HCT116 (cell line): ENCODE results near the gene ACACB. TPM values are rescaled to one million over a fixed set of nuclear protein-coding genes. Genes with fewer than 3 reads are reported as not detected.

Experiments
- ATAC-seq: fragments of 200-7000 bp; cut with Tn5 transposase; 2 replicates; pipeline ENCODE4 v1.9.1; 2020; ENCODE audit warnings: mild to moderate bottlenecking, moderate library complexity
- BruUV-seq: library from RNA; stranded (reverse); fragments of 400-500 nt; replicated peaks from 2 replicates; lab custom pipeline; 2021; lab: Mats Ljungman, UMichigan
- CTCF ChIA-PET: fragments of 300-600 bp; sonication (Branson Sonifier 250); formaldehyde crosslinking; loops from one replicate; lab custom pipeline; 2021; ENCODE audit warnings: antibody characterized with exemption; lab: Charles Lee
- POLR2A ChIA-PET: fragments of 300-600, 350-600 bp; sonication (Branson Sonifier 250); formaldehyde crosslinking; loops from one replicate; lab custom pipeline; 2021; ENCODE audit warnings: antibody characterized with exemption; lab: Charles Lee
- RAD21 ChIA-PET, 2 experiments: fragments of 300-600 bp; sonication (Branson Sonifier 250); formaldehyde crosslinking; loops; one replicate each; lab custom pipeline; 2023; ENCODE audit warnings: low total read pairs in 2 of 2; ENCODE audit not compliant: uncharacterized antibody in 2 of 2, unreplicated experiment in 2 of 2, low non-redundant PET in 1 of 2; lab: Charles Lee
- DNase-seq: peaks from one replicate; pipeline ENCODE4 v3.0.0-alpha.2; 2010; ENCODE audit warnings: low read depth, low spot score
- H2AFZ ChIP-seq: fragments of 200-600 bp; shearing (Covaris generic), sonication (generic); 2 replicates; pipeline ENCODE4 v1.6.1; 2017; ENCODE audit warnings: low read depth, mixed run types, mixed read lengths, antibody characterized with exemption, low read length; ENCODE audit not compliant: poor library complexity, severe bottlenecking
- H3K27ac ChIP-seq: 2 replicates; pipeline ENCODE4 v1.5.1; 2012; ENCODE audit warnings: low read depth, low read length
- H3K27me3 ChIP-seq: fragments of 200-600 bp; sonication (generic); 2 replicates; pipeline ENCODE4 v1.6.1; 2016; ENCODE audit warnings: mixed run types, low read length, mixed read lengths; ENCODE audit not compliant: insufficient read depth
- H3K36me3 ChIP-seq, 2 experiments: fragments of 200-500 bp in 1 of 2; fragments of 200-600 bp in 1 of 2; sonication (Bioruptor generic) in 1 of 2; sonication (generic) in 1 of 2; 2 replicates each; pipeline versions ENCODE4 v1.5.1 to v1.6.1; 2014 to 2016; ENCODE audit warnings: low read length in 2 of 2, inconsistent platforms in 1 of 2, mixed read lengths in 1 of 2, mixed run types in 1 of 2; ENCODE audit not compliant: insufficient read depth in 2 of 2, control insufficient read depth in 1 of 2
- H3K4me1 ChIP-seq, 2 experiments: fragments of 200-600 bp in 1 of 2; sonication (generic) in 1 of 2; 2 replicates each; pipeline versions ENCODE4 v1.5.1 to v1.6.1; 2012 to 2017; ENCODE audit warnings: low read length in 2 of 2, inconsistent platforms in 1 of 2, mild to moderate bottlenecking in 1 of 2, mixed read lengths in 1 of 2, mixed run types in 1 of 2, moderate library complexity in 1 of 2; ENCODE audit not compliant: insufficient read depth in 2 of 2, control insufficient read depth in 1 of 2
- H3K4me2 ChIP-seq: fragments of 200-600 bp; sonication (generic); 2 replicates; pipeline ENCODE4 v1.6.1; 2017; ENCODE audit warnings: mixed run types, low read length, mixed read lengths
- H3K4me3 ChIP-seq, 2 experiments: fragments of 200-600 bp in 1 of 2; sonication (generic) in 1 of 2; replicated peaks in 1 of 2; 2 replicates each; pipeline ENCODE4 v1.5.1; 2011 to 2016; ENCODE audit warnings: low read length in 2 of 2, control low read depth in 1 of 2, low read depth in 1 of 2, mild to moderate bottlenecking in 1 of 2, mixed read lengths in 1 of 2, mixed run types in 1 of 2
- H3K79me2 ChIP-seq: fragments of 200-600 bp; sonication (generic); 2 replicates; pipeline ENCODE4 v1.6.1; 2017; ENCODE audit warnings: mild to moderate bottlenecking, mixed run types, low read length, moderate library complexity, mixed read lengths; ENCODE audit not compliant: insufficient read depth
- H3K9ac ChIP-seq: fragments of 200-600 bp; sonication (generic); 2 replicates; pipeline ENCODE4 v1.6.1; 2016; ENCODE audit warnings: low read length, mixed read lengths
- H3K9me2 ChIP-seq: fragments of 200-600 bp; sonication (generic), shearing (Covaris generic); 2 replicates; pipeline ENCODE4 v1.6.1; 2017; ENCODE audit warnings: mixed run types, mild to moderate bottlenecking, moderate library complexity; ENCODE audit not compliant: insufficient read depth
- H3K9me3 ChIP-seq, 2 experiments: fragments of 200-500 bp in 1 of 2; fragments of 200-600 bp in 1 of 2; sonication (Bioruptor generic) in 1 of 2; sonication (generic) in 1 of 2; 2 replicates each; pipeline ENCODE4 v1.6.1; 2014 to 2017; ENCODE audit warnings: low read length in 2 of 2, mixed read lengths in 2 of 2, inconsistent platforms in 1 of 2, low read depth in 1 of 2, mild to moderate bottlenecking in 1 of 2, mixed run types in 1 of 2, moderate library complexity in 1 of 2; ENCODE audit not compliant: control insufficient read depth in 1 of 2, insufficient read depth in 1 of 2
- H4K20me1 ChIP-seq: fragments of 200-600 bp; sonication (generic), shearing (Covaris generic); 2 replicates; pipeline ENCODE4 v1.6.1; 2017; ENCODE audit warnings: mixed run types, mild to moderate bottlenecking, moderate library complexity; ENCODE audit not compliant: insufficient read depth
- EGR1 ChIP-seq: IDR thresholded peaks from 2 replicates; pipeline ENCODE4 v1.6.1; 2012; ENCODE audit warnings: low read depth
- EZH2 ChIP-seq: fragments of 200-600 bp; sonication (generic); IDR thresholded peaks from 2 replicates; pipeline ENCODE4 v1.6.1; 2017; ENCODE audit warnings: antibody characterized with exemption, mixed run types
- FOSL1 ChIP-seq: IDR thresholded peaks from 2 replicates; pipeline ENCODE4 v1.6.1; 2012; ENCODE audit warnings: low read depth
- POLR2A ChIP-seq: IDR thresholded peaks from 2 replicates; pipeline ENCODE4 v1.7.0; 2011; ENCODE audit warnings: borderline replicate concordance; ENCODE audit not compliant: insufficient read depth, insufficient read length; ENCODE audit errors: extremely low read depth
- RAD21 ChIP-seq: IDR thresholded peaks from 2 replicates; pipeline ENCODE4 v1.6.1; 2012; ENCODE audit warnings: low read depth, mild to moderate bottlenecking
- REST ChIP-seq: IDR thresholded peaks from 2 replicates; pipeline ENCODE4 v1.6.1; 2012; ENCODE audit warnings: low read depth
- SIN3A ChIP-seq: IDR thresholded peaks from 2 replicates; pipeline ENCODE4 v1.6.1; 2012; ENCODE audit warnings: low read depth
- SRF ChIP-seq: IDR thresholded peaks from 2 replicates; pipeline ENCODE4 v1.6.1; 2012; ENCODE audit warnings: low read depth
- YY1 ChIP-seq: IDR thresholded peaks from 2 replicates; pipeline ENCODE4 v1.6.1; 2011; ENCODE audit warnings: low read length, low read depth, moderate library complexity, mild to moderate bottlenecking; ENCODE audit not compliant: insufficient replicate concordance; ENCODE audit errors: extremely low read depth
- ZFX ChIP-seq: fragments of 450-650 bp; IDR thresholded peaks from 2 replicates; pipeline ENCODE4 v1.6.1; 2017
- intact Hi-C: fragments of 100-400 bp; cut with micrococcal nuclease; formaldehyde crosslinking; loops from 2 replicates; pipeline ENCODE4 v1.10.0; 2022
- total RNA-seq: library from RNA; stranded (reverse); gene quantifications from one replicate; pipeline ENCODE4 v1.2.1, GENCODE V29; 2021; ENCODE audit not compliant: unreplicated experiment
- TF ChIP-seq, protein P1 (sequence below): IDR thresholded peaks from 2 replicates; pipeline ENCODE4 v1.6.1; 2011; ENCODE audit warnings: mild to moderate bottlenecking, low read length, moderate library complexity; ENCODE audit not compliant: insufficient replicate concordance; ENCODE audit errors: extremely low read depth

The ACACB gene
- total RNA-seq, 1 experiment from 2014 or later: 11.1 TPM

GRCh38 chr12:109240365-109240764, 124.0 kb downstream of the ACACB start:
- intact Hi-C loops: no loop called here
- POLR2A ChIA-PET: no interaction called here

More at GRCh38 chr12:109240365-109240764, 124.0 kb downstream of the ACACB start:
- no peak for ATAC-seq
- Histone ChIP-seq H3K9me3 (no peaks in the 10 kb centered on the region), H3K36me3 (0 out of 4 replicates have a peak, but pooled peaks cover 0 to 2% of the 10 kb centered on the region in 2 experiments), H3K27ac (no peak overlapping the region), H3K4me1 (no peaks in the 10 kb centered on the region), H3K4me2 (no peak overlapping the region), H4K20me1 (no peaks in the 10 kb centered on the region), H3K27me3 (no peaks in the 10 kb centered on the region), H3K79me2 (no peaks in the 10 kb centered on the region), H3K9ac (no peak overlapping the region), H2AFZ (no peak overlapping the region), H3K9me2 (no peaks in the 10 kb centered on the region), H3K4me3 (no peak overlapping the region)
- TF ChIP-seq EZH2 (no peak), POLR2A (no peak), SRF (no peak), SIN3A (no peak), REST (no peak), EGR1 (no peak), FOSL1 (no peak), RAD21 (no peak), ZFX (no peak), YY1 (no peak)
- TF ChIP-seq, protein P1, sequence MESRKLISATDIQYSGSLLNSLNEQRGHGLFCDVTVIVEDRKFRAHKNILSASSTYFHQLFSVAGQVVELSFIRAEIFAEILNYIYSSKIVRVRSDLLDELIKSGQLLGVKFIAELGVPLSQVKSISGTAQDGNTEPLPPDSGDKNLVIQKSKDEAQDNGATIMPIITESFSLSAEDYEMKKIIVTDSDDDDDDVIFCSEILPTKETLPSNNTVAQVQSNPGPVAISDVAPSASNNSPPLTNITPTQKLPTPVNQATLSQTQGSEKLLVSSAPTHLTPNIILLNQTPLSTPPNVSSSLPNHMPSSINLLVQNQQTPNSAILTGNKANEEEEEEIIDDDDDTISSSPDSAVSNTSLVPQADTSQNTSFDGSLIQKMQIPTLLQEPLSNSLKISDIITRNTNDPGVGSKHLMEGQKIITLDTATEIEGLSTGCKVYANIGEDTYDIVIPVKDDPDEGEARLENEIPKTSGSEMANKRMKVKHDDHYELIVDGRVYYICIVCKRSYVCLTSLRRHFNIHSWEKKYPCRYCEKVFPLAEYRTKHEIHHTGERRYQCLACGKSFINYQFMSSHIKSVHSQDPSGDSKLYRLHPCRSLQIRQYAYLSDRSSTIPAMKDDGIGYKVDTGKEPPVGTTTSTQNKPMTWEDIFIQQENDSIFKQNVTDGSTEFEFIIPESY: no peak
- RAD21 ChIA-PET: no interaction called here
- no TSS peak for BruUV-seq
- no peak for DNase-seq
- CTCF ChIA-PET: no interaction called here
